HG03095 (cell line): ENCODE measurements around the gene PCDH15.
"Not testable (repeated sequence)": the region's sequence is repeated elsewhere in the genome, so short reads cannot be mapped to it uniquely, and the experiment has no call there.

Experiments
- ATAC-seq: cut with Tn5 transposase; IDR thresholded peaks from one replicate; pipeline ENCODE4 v1.9.1; 2021; ENCODE audit warnings: moderate library complexity; ENCODE audit not compliant: unreplicated experiment

Gene PCDH15

GRCh38 chr10:54415483-54415882 lies 385.5 kb downstream of the PCDH15 start:
- no peak for ATAC-seq

- no peak for ATAC-seq
These were observed 398.5 kb downstream of the PCDH15 start for GRCh38 chr10:54402576-54402975.

- no peak for ATAC-seq
These were observed 405.0 kb downstream of the PCDH15 start for GRCh38 chr10:54396031-54396430.

DNA sequence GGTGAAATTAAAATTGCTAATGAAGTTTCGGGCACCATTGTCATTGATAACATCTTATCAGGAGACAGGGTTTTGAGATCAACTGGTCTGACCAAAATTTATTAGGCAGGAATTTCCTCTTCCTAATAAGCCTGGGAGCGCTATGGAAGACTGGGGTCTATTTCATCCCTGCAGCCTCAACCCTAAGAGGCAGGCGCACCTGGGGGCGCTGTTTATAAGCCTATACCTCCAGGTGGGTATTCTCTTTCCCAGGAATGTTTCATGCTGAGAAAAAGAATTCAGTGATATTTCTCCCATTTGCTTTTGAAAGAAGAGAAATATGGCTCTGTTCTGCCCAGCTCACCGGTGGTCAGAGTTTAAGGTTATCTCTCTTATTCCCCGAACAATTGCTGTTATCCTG lies 406.4 kb downstream of the PCDH15 start:
- not testable (repeated sequence) for ATAC-seq

DNA sequence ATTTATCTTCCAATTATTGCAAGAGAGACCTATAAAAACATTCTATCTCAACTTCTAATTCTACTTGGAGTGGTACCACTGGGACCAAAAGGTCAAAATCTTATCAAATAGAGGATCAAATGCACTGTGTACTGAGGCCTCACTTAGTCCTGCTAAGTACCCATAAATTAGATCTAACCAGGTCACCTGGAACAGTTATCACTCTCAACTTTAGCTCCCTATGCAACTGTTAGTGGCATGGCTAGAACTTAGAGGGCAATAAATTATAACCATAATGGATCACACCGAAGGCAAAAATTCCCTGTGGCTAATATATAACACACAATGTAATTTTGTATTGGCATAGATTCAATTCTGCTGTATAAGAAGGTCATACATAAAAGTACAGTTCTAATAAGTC lies 428.9 kb downstream of the PCDH15 start:
- no peak for ATAC-seq

- ATAC-seq: no peak
These were observed 432.0 kb downstream of the PCDH15 start for GRCh38 chr10:54368984-54369383.

DNA sequence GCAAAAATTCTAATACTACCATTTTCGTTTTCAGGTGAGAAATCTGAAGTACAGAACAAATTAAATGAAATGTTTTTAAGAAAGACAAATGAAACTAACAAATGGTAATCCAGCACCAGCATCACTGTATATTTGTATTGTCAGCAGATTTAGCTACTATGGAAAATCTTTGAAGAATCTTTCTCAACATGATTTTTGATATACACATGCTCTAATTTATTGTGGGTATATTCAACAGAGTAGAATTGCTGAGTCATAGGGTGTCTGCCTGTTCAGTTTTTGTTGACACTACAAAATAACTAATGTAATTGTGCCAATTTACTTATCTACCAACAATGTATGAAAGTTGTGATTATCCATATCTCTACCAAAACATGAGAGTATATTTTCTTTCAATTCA lies 437.6 kb downstream of the PCDH15 start:
- ATAC-seq: no peak

GRCh38 chr10:54342058-54342457 lies 459.0 kb downstream of the PCDH15 start:
- no peak for ATAC-seq

DNA sequence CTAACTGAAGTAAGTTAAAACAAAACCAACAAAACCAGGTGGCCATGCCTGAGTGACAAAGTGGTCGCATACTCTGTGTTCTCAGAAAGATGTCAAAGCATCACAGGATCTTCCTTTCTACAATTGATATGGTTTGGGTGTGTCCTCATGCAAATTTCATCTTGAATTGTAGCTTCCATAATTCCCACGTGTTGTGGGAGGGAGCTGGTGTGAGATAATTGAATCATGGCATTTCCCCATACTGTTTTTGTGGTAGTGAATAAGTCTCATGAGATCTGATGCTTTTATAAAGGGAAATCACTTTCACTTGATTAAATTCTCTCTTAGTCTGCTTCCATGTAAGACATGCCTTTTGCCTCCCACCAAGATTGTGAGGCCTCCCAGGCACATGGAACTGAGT lies 465.7 kb downstream of the PCDH15 start:
- no peak for ATAC-seq

DNA sequence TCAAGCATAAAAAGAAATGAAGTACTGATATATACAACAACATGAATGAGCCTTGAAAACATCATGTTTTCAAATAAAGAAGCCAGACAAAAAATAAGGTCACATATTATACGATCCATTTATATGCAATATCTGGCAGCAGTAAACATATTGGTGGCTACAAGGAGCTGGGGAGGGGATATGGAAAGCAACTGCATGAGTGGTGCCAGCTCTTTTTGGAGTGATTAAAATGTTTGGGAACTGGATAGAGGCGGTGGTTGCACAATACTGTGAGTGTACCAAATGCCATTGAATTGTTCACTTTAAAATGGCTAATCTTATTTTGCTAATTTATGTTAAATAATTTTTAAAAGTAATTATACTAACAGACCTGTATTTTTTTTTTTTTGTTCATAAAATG lies 481.7 kb downstream of the PCDH15 start:
- ATAC-seq: no peak

GRCh38 chr10:54318470-54318869 lies 482.6 kb downstream of the PCDH15 start:
- ATAC-seq: no peak

DNA sequence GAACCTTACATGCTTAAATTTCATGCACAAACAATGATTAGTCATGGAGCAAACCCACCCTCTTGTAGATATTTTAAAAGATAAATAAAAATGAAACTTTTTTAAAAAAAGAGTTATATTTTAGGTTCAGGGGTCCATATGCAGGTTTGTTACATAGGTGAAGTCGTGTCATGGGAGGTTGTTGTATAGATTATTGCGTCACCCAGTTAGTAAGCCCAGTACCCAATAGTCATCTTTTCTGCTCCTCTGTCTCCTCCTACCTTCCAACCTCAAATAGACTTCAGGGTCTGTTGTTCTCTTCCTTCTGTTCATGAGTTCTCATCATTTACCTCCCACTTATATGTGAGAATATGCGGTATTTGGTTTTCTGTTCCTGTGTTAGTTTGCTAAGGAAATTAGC lies 486.6 kb downstream of the PCDH15 start:
- ATAC-seq: no peak

- ATAC-seq: no peak
These were observed 516.4 kb downstream of the PCDH15 start for GRCh38 chr10:54284526-54285193.

GRCh38 chr10:54282012-54282411 lies 519.0 kb downstream of the PCDH15 start:
- no peak for ATAC-seq

- ATAC-seq: no peak
These were observed 534.6 kb downstream of the PCDH15 start for GRCh38 chr10:54266395-54266794.

- ATAC-seq: no peak
These were observed 538.3 kb downstream of the PCDH15 start for GRCh38 chr10:54262726-54263125.

- no peak for ATAC-seq
These were observed 541.9 kb downstream of the PCDH15 start for GRCh38 chr10:54259104-54259503.

- ATAC-seq: no peak
These were observed 566.2 kb downstream of the PCDH15 start for GRCh38 chr10:54234832-54235231.

DNA sequence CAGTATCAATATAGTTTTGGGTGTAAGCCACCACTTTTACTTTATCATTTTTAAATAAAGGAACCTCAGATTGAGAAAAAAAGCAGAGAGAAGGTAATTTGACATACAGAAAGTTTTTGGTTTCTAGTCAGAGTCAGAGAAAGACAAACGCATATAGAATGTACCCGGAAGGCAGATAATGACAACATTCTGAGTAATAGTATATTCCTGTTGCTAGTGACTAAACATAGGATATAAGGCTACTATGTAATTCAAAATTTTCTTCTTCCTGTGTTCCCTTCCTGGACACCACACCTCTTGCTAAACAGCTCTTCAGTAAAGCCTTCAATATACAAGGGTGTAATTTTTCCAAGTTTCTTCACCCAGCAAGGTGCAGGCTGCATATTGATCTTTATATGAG lies 597.6 kb downstream of the PCDH15 start:
- no peak for ATAC-seq

DNA sequence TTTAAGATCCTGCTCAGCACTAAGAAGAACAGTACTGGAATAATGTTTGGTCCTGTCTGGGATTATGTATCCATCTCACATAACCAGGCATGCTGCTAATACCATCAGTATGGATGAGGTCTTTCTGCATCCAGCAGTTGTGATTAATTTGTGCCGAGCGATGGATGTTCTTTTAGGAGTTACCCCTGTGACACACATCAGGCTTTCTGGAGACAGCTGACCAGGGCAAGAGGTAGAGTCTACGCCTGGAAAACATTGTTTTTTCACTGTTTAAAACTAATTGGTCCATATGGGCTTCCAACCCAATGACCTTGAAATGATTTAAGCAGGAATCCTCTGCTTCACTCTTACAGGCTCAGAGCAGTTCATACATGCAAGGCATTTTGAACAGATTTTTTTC lies 603.0 kb downstream of the PCDH15 start:
- ATAC-seq: no peak

DNA sequence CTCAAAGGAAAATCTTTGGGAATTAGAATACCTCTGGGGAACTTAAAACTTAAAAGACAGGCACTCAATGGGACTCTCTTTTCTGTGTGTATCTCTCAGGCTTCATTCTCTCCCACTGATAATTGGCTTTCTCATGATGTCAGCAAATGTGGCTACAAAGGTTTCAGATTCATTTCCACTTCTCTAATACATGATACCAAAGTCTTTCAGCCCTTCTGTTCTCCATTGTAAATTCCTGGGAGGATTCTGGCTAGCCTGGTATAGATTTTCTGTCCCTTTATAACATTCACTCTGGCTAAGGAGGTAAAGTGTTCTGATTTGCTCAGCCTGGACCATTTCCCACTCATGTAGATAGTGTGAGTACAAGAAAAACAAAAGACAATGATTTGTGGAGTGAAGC lies 606.2 kb downstream of the PCDH15 start:
- ATAC-seq: no peak

DNA sequence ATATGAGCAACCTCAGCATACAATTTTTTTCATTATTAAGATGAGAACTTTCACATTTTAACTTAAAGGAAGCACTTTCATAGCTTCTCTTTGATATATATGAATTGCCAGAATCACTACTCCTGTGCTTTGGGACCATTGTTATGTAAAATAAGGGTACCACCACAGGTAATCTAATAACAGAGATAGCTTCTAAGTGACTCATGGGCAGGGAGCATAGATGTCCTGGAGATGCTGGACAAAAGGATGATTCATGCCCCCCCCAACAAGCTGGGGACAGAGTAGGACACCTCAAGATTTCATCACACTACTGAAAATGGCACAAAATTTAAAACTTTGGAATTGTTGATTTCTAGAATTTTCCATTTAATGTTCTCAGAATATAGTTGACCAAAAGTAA lies 641.1 kb downstream of the PCDH15 start:
- no peak for ATAC-seq

- no peak for ATAC-seq
These were observed 652.5 kb downstream of the PCDH15 start for GRCh38 chr10:54148508-54148907.
